Endothelial cell of umbilical vein (primary cell): Measurements from ENCODE around the gene CNGB1.

Experiments used
- CTCF ChIP-seq, 2 donors: IDR thresholded peaks; 1 replicate in 1 of 2; 2 replicates in 1 of 2; pipeline ENCODE4 v1.5.1; 2011; ENCODE audit warnings: low read length in 2 of 2, mild to moderate bottlenecking in 2 of 2, moderate library complexity in 2 of 2, control low read depth in 1 of 2, inconsistent platforms in 1 of 2, low read depth in 1 of 2; ENCODE audit not compliant: insufficient read depth in 1 of 2; ENCODE audit errors: extremely low read depth in 1 of 2
- EZH2 ChIP-seq: IDR thresholded peaks from 2 replicates; pipeline ENCODE4 v1.6.1; 2012; ENCODE audit warnings: borderline replicate concordance, low read depth, mild to moderate bottlenecking, moderate library complexity, low read length, inconsistent platforms; ENCODE audit not compliant: severe bottlenecking
- FOS ChIP-seq: IDR thresholded peaks from 2 replicates; pipeline ENCODE4 v1.6.1; 2011; ENCODE audit warnings: mild to moderate bottlenecking, low read length, moderate library complexity, borderline replicate concordance; ENCODE audit not compliant: insufficient read depth
- GATA2 ChIP-seq: IDR thresholded peaks from 2 replicates; pipeline ENCODE4 v1.7.0; 2011; ENCODE audit warnings: low read depth, mild to moderate bottlenecking, moderate library complexity, mixed read lengths, low read length; ENCODE audit not compliant: insufficient read length, insufficient read depth
- JUN ChIP-seq: IDR thresholded peaks from 2 replicates; pipeline ENCODE4 v1.6.1; 2011; ENCODE audit warnings: borderline replicate concordance, low read depth; ENCODE audit not compliant: insufficient read length, insufficient read depth
- MYC ChIP-seq: IDR thresholded peaks from one replicate; pipeline ENCODE4 v1.6.1; 2011; ENCODE audit warnings: mild to moderate bottlenecking, low read depth, low read length
- POLR2A ChIP-seq: IDR thresholded peaks from 2 replicates; pipeline ENCODE4 v1.6.1; 2012; ENCODE audit warnings: low read depth, mild to moderate bottlenecking, control low read depth, low read length
- POLR2AphosphoS5 ChIP-seq: IDR thresholded peaks from 2 replicates; pipeline ENCODE4 v1.6.1; 2012; ENCODE audit warnings: low read depth, mild to moderate bottlenecking, control low read depth, low read length, moderate library complexity; ENCODE audit not compliant: insufficient read depth

- TF ChIP-seq CTCF (IDR thresholded peaks at IDR 0.05; ENCODE audit: extremely low read depth in 1 of 2, insufficient read depth in 1 of 2, low read depth in 1 of 2, low read length in 2 of 2) (no peak), POLR2A (no peak), GATA2 (no peak), POLR2AphosphoS5 (no peak), MYC (no peak), EZH2 (no peak), JUN (no peak), FOS (no peak)
Measured at GRCh38 chr16:57995721-57996405, 24.9 kb upstream of the CNGB1 start.
